CD4-positive, CD25-positive, alpha-beta regulatory T cell (primary cell): Measurements from ENCODE around the gene PDE8A. TPM values are rescaled to one million over a fixed set of nuclear protein-coding genes. Genes with fewer than 3 reads are reported as not detected.

Experiments used
- ATAC-seq, 2 donors: fragments of 150-1000 bp; cut with Tn5 transposase; one replicate each; pipeline ENCODE4 v1.10.0; 2021; ENCODE audit warnings: low read depth in 2 of 2, moderate number of reproducible peaks in 2 of 2, moderate library complexity in 1 of 2
- DNase-seq, 3 donors: peaks; one replicate each; pipeline versions ENCODE4 v3.0.0 to v3.0.0-alpha.2; 2012 to 2022; ENCODE audit warnings: mixed read lengths in 1 of 3
- H3K27ac ChIP-seq: one replicate; pipeline ENCODE4 v1.7.0; 2013; ENCODE audit warnings: mild to moderate bottlenecking, low read length; ENCODE audit not compliant: insufficient read depth, poor library complexity, severe bottlenecking
- H3K27me3 ChIP-seq: one replicate; pipeline ENCODE4 v1.7.0; 2013; ENCODE audit warnings: low read length; ENCODE audit not compliant: control insufficient read depth, insufficient read depth
- H3K36me3 ChIP-seq: one replicate; pipeline ENCODE4 v1.7.0; 2013; ENCODE audit warnings: mild to moderate bottlenecking, low read length, moderate library complexity; ENCODE audit not compliant: control insufficient read depth, insufficient read depth
- H3K4me1 ChIP-seq: 2 replicates; pipeline ENCODE4 v1.7.0; 2013; ENCODE audit warnings: mild to moderate bottlenecking, low read length; ENCODE audit not compliant: insufficient read depth, control insufficient read depth, poor library complexity, severe bottlenecking
- H3K4me3 ChIP-seq: one replicate; pipeline ENCODE4 v1.7.0; 2013; ENCODE audit warnings: low read depth, mild to moderate bottlenecking, low read length, moderate library complexity
- H3K9me3 ChIP-seq, 2 experiments: 1 replicate in 1 of 2; 2 replicates in 1 of 2; pipeline ENCODE4 v1.7.0; 2013; ENCODE audit warnings: low read length in 2 of 2, mild to moderate bottlenecking in 1 of 2, moderate library complexity in 1 of 2; ENCODE audit not compliant: control insufficient read depth in 2 of 2
- H3K27ac Mint-ChIP-seq, 3 donors: one replicate each; pipeline ENCODE4 v1.8.0; 2020 to 2022; ENCODE audit warnings: mild to moderate bottlenecking in 3 of 3, mixed read lengths in 3 of 3, moderate library complexity in 2 of 3
- H3K27me3 Mint-ChIP-seq: one replicate; pipeline ENCODE4 v1.8.0; 2022; ENCODE audit warnings: mild to moderate bottlenecking, mixed read lengths
- H3K36me3 Mint-ChIP-seq: one replicate; pipeline ENCODE4 v1.8.0; 2020; ENCODE audit warnings: mixed read lengths
- H3K4me1 Mint-ChIP-seq, 4 donors: one replicate each; pipeline ENCODE4 v1.8.0; 2020 to 2022; ENCODE audit warnings: mixed read lengths in 4 of 4, mild to moderate bottlenecking in 1 of 4
- H3K4me3 Mint-ChIP-seq, 4 donors: one replicate each; pipeline ENCODE4 v1.8.0; 2020 to 2022; ENCODE audit warnings: mild to moderate bottlenecking in 4 of 4, mixed read lengths in 4 of 4, moderate library complexity in 3 of 4
- H3K9me3 Mint-ChIP-seq, 7 donors: one replicate each; pipeline ENCODE4 v1.8.0; 2020 to 2022; ENCODE audit warnings: mixed read lengths in 7 of 7, mild to moderate bottlenecking in 3 of 7, moderate library complexity in 2 of 7
- polyA plus RNA-seq, 4 donors: library from polyadenylated mRNA; unstranded; fragments of 300-500 nt; fragmentation: Illumina TruSeq; gene quantifications; one replicate each; pipeline ENCODE4 v1.2.3, GENCODE V29; 2021
- total RNA-seq: library from RNA; stranded (reverse); gene quantifications from one replicate; pipeline ENCODE4 v1.2.3, GENCODE V29; 2022

PDE8A gene
- total and polyA plus RNA-seq, 5 donors from 2014 or later: 2.0 to 28.9 (median 4.8) TPM

- Mint-ChIP-seq H3K27ac (no peak overlapping the region), H3K9me3 (peaks cover 0 to 6% (median 0%) of the 10 kb centered on the region in 7 donors), H3K36me3 (peaks cover 7% of the 10 kb centered on the region), H3K27me3 (peaks cover 26% of the 10 kb centered on the region), H3K4me1 (peaks cover 0 to 8% (median 0%) of the 10 kb centered on the region in 4 donors), H3K4me3 (no peak overlapping the region)
- peaks cover 2% of the 10 kb centered on the region for H3K27me3 ChIP-seq
- no peaks in the 10 kb centered on the region for H3K4me1 ChIP-seq
- ATAC-seq (no peak), DNase-seq (no peak)
- no peak overlapping the region for H3K27ac ChIP-seq
- H3K9me3 ChIP-seq: no peaks in the 10 kb centered on the region
- H3K4me3 ChIP-seq: no peak overlapping the region
- H3K36me3 ChIP-seq: no peaks in the 10 kb centered on the region
Observed at GRCh38 chr15:84962955-84963354, 18.7 kb upstream of the PDE8A start.

- peaks cover 20% of the 10 kb centered on the region for H3K27me3 Mint-ChIP-seq
- DNase-seq: no peak
- Histone ChIP-seq H3K4me3 (no peak overlapping the region), H3K27me3 (peaks cover 2% of the 10 kb centered on the region), H3K27ac (no peak overlapping the region), H3K4me1 (no peaks in the 10 kb centered on the region), H3K36me3 (no peaks in the 10 kb centered on the region), H3K9me3 (no peaks in the 10 kb centered on the region)
- peaks cover 0 to 5% (median 0%) of the 10 kb centered on the region in 7 donors for H3K9me3 Mint-ChIP-seq
- H3K36me3 Mint-ChIP-seq: peaks cover 7% of the 10 kb centered on the region
- no peak overlapping the region for H3K4me3 Mint-ChIP-seq
- no peaks in the 10 kb centered on the region for H3K4me1 Mint-ChIP-seq
- ATAC-seq: no peak
- H3K27ac Mint-ChIP-seq: peak overlapping the region in 1 of 3 donors; percentile 48
Observed at GRCh38 chr15:84967380-84967779, 14.3 kb upstream of the PDE8A start.

GRCh38 chr15:84968301-84968700, 13.4 kb upstream of the PDE8A start:
- peak overlapping the region in 1 of 3 donors; percentile 76 for H3K27ac Mint-ChIP-seq
- peaks cover under 1% of the 10 kb centered on the region for H3K27me3 ChIP-seq
- no peaks in the 10 kb centered on the region for H3K4me1 Mint-ChIP-seq
- peaks cover 7% of the 10 kb centered on the region for H3K36me3 Mint-ChIP-seq
- no peaks in the 10 kb centered on the region for H3K4me1 ChIP-seq
- no peak overlapping the region for H3K4me3 Mint-ChIP-seq
- H3K36me3 ChIP-seq: no peaks in the 10 kb centered on the region
- no peak overlapping the region for H3K27ac ChIP-seq
- no peak overlapping the region for H3K4me3 ChIP-seq
- peaks cover 18% of the 10 kb centered on the region for H3K27me3 Mint-ChIP-seq
- peaks cover 0 to 4% (median 0%) of the 10 kb centered on the region in 7 donors for H3K9me3 Mint-ChIP-seq
- ATAC-seq: no peak
- no peak for DNase-seq
- H3K9me3 ChIP-seq: no peaks in the 10 kb centered on the region

- no peak overlapping the region for H3K4me3 Mint-ChIP-seq
- Histone ChIP-seq H3K36me3 (no peaks in the 10 kb centered on the region), H3K9me3 (no peaks in the 10 kb centered on the region), H3K4me3 (no peak overlapping the region), H3K27ac (no peak overlapping the region), H3K27me3 (no peaks in the 10 kb centered on the region), H3K4me1 (no peaks in the 10 kb centered on the region)
- no peaks in the 10 kb centered on the region for H3K4me1 Mint-ChIP-seq
- peaks cover 18% of the 10 kb centered on the region for H3K27me3 Mint-ChIP-seq
- DNase-seq (no peak), ATAC-seq (no peak)
- H3K36me3 Mint-ChIP-seq: peaks cover 7% of the 10 kb centered on the region
- no peak overlapping the region for H3K27ac Mint-ChIP-seq
- peaks cover 0 to 4% (median 0%) of the 10 kb centered on the region in 7 donors for H3K9me3 Mint-ChIP-seq
Observed at GRCh38 chr15:84969257-84969656, 12.4 kb upstream of the PDE8A start.

GRCh38 chr15:84970843-84971242, 10.8 kb upstream of the PDE8A start:
- Mint-ChIP-seq H3K36me3 (no peaks in the 10 kb centered on the region), H3K4me1 (no peaks in the 10 kb centered on the region), H3K27me3 (peaks cover 13% of the 10 kb centered on the region), H3K4me3 (no peak overlapping the region), H3K27ac (no peak overlapping the region), H3K9me3 (peaks cover 0 to 2% (median 0%) of the 10 kb centered on the region in 7 donors)
- DNase-seq: no peak
- Histone ChIP-seq H3K36me3 (no peaks in the 10 kb centered on the region), H3K27ac (no peak overlapping the region), H3K9me3 (no peaks in the 10 kb centered on the region), H3K4me1 (no peaks in the 10 kb centered on the region), H3K4me3 (no peak overlapping the region), H3K27me3 (no peaks in the 10 kb centered on the region)
- no peak for ATAC-seq

GRCh38 chr15:84973492-84974460, 7.9 kb upstream of the PDE8A start:
- Histone ChIP-seq H3K36me3 (no peaks in the 10 kb centered on the region), H3K4me1 (no peaks in the 10 kb centered on the region), H3K4me3 (no peak overlapping the region), H3K9me3 (no peaks in the 10 kb centered on the region), H3K27me3 (no peaks in the 10 kb centered on the region), H3K27ac (no peak overlapping the region)
- no peaks in the 10 kb centered on the region for H3K36me3 Mint-ChIP-seq
- H3K4me1 Mint-ChIP-seq: peaks cover 0 to 3% (median 0%) of the 10 kb centered on the region in 4 donors
- H3K27me3 Mint-ChIP-seq: peaks cover 8% of the 10 kb centered on the region
- H3K27ac Mint-ChIP-seq: no peak overlapping the region
- no peak for DNase-seq
- H3K4me3 Mint-ChIP-seq: no peak overlapping the region
- ATAC-seq: no peak
- no peaks in the 10 kb centered on the region for H3K9me3 Mint-ChIP-seq

- Histone ChIP-seq H3K27ac (no peak overlapping the region), H3K4me3 (no peak overlapping the region), H3K27me3 (no peaks in the 10 kb centered on the region), H3K36me3 (no peaks in the 10 kb centered on the region), H3K4me1 (peaks cover 9% of the 10 kb centered on the region), H3K9me3 (no peaks in the 10 kb centered on the region)
- Mint-ChIP-seq H3K4me1 (peaks cover 0 to 16% (median 9%) of the 10 kb centered on the region in 4 donors), H3K27ac (no peak overlapping the region), H3K36me3 (no peaks in the 10 kb centered on the region), H3K27me3 (peaks cover 17% of the 10 kb centered on the region), H3K9me3 (no peaks in the 10 kb centered on the region), H3K4me3 (peak overlapping the region in 1 of 4 donors; percentile 61)
- DNase-seq (no peak), ATAC-seq (no peak)
Observed at GRCh38 chr15:84975871-84976351, 5.7 kb upstream of the PDE8A start.
